ENCODE results near the gene ZDHHC4.

ZDHHC4 gene

GRCh38 chr7:6551016-6551511 is 26.2 kb upstream of the ZDHHC4 start, which contains the start of gene GRID2IP:
GRID2IP (minus strand) TSS chr7:6551461; CDS start chr7:6551436, 25 bp downstream.
- H3K4me3 ChIP-seq (ENCODE audit: low read depth, low read length): no peak within 1 kb of the TSS
- no peak for TF ChIP-seq CTCF (IDR thresholded peaks at IDR 0.05; ENCODE audit: low read depth, low read length)

- TF ChIP-seq CTCF (IDR thresholded peaks at IDR 0.05; ENCODE audit: low read depth, low read length): no peak
- H3K4me3 ChIP-seq (ENCODE audit: low read depth, low read length): no peak overlapping the region
Observed at GRCh38 chr7:6553448-6554044, 23.7 kb upstream of the ZDHHC4 start.

- H3K4me3 ChIP-seq (ENCODE audit: low read depth, low read length): no peak overlapping the region
- TF ChIP-seq CTCF (IDR thresholded peaks at IDR 0.05; ENCODE audit: low read depth, low read length): no peak
Observed at GRCh38 chr7:6554848-6555247, 22.4 kb upstream of the ZDHHC4 start.

- no peak for TF ChIP-seq CTCF (IDR thresholded peaks at IDR 0.05; ENCODE audit: low read depth, low read length)
Observed at GRCh38 chr7:6556196-6556595, 21.1 kb upstream of the ZDHHC4 start.

GRCh38 chr7:6558837-6559236 is 18.4 kb upstream of the ZDHHC4 start:
- TF ChIP-seq CTCF (IDR thresholded peaks at IDR 0.05; ENCODE audit: low read depth, low read length): peak; percentile 33

More at GRCh38 chr7:6556196-6556595, 21.1 kb upstream of the ZDHHC4 start:
- no peak overlapping the region for H3K4me3 ChIP-seq (ENCODE audit: low read depth, low read length)

DNA sequence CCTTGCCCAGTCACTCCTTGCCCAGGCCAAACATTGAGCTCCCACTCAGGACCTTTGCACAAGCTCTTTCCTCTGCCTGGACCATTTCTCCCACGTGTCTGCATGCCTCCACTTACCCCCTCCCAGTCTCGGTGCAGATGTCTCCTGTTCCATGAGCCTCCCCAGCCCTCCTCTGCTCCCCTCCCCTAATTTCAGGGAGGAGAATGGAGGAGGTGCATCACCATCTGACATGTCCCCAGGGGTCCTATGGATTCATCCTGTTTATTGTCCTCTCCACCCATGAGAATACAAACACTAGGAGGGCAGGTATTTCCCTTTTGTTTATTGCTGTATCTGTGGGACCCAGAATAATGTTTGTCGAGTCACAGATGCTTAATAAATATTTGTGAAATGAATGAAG is 17.4 kb upstream of the ZDHHC4 start:
- H3K4me3 ChIP-seq (ENCODE audit: low read depth, low read length): no peak overlapping the region
- TF ChIP-seq CTCF (IDR thresholded peaks at IDR 0.05; ENCODE audit: low read depth, low read length): no peak

More at GRCh38 chr7:6558837-6559236, 18.4 kb upstream of the ZDHHC4 start:
- no peak overlapping the region for H3K4me3 ChIP-seq (ENCODE audit: low read depth, low read length)

- TF ChIP-seq CTCF (IDR thresholded peaks at IDR 0.05; ENCODE audit: low read depth, low read length): no peak
- H3K4me3 ChIP-seq (ENCODE audit: low read depth, low read length): no peak overlapping the region
Observed at GRCh38 chr7:6562106-6562505, 15.1 kb upstream of the ZDHHC4 start.
